GM12878 (cell line): ENCODE results near the gene XPNPEP2. TPM values are rescaled to one million over a fixed set of nuclear protein-coding genes. Genes with fewer than 3 reads are reported as not detected.

Experiments
- ATAC-seq: fragments of 200-7000 bp; cut with Tn5 transposase; 3 replicates; pipeline ENCODE4 v1.9.1; 2020; ENCODE audit warnings: mild to moderate bottlenecking, moderate library complexity
- BruUV-seq: library from RNA; stranded (reverse); fragments of 400-500 nt; replicated peaks from 2 replicates; lab custom pipeline; 2021; lab: Mats Ljungman, UMichigan
- CTCF ChIA-PET: fragments of 300-600 bp; sonication (Branson Sonifier 250); formaldehyde crosslinking; extraction: SDS; loops from one replicate; lab custom pipeline; 2021; ENCODE audit warnings: inconsistent platforms; lab: Yijun Ruan, JAX
- POLR2A ChIA-PET: fragments of 350-600 bp; formaldehyde crosslinking; extraction: SDS; loops from one replicate; lab custom pipeline; 2021; ENCODE audit warnings: inconsistent platforms; lab: Charles Lee
- RAD21 ChIA-PET: fragments of 300-600 bp; sonication (Branson Sonifier 250); formaldehyde crosslinking; loops from one replicate; lab custom pipeline; 2023; ENCODE audit warnings: antibody characterized with exemption; ENCODE audit not compliant: unreplicated experiment; lab: Charles Lee
- SMC1A ChIA-PET: fragments of 300-600 bp; sonication (Branson Sonifier 250); formaldehyde crosslinking; loops from one replicate; lab custom pipeline; 2023; ENCODE audit not compliant: unreplicated experiment, uncharacterized antibody; lab: Charles Lee
- DNase-seq: peaks from one replicate; pipeline ENCODE4 v3.0.0-alpha.2; 2011; ENCODE audit warnings: low read depth, low spot score
- FAIRE-seq: peaks from 3 replicates; lab custom pipeline; 2011; peaks lifted over from hg19 to GRCh38; lab: Jason Lieb, UNC
- H2AFZ ChIP-seq: 2 replicates; pipeline ENCODE4 v1.6.0; 2011; ENCODE audit warnings: low read depth, low read length, control low read depth; ENCODE audit not compliant: control insufficient read depth
- H3K27ac ChIP-seq: 2 replicates; pipeline ENCODE4 v1.5.1; 2011; ENCODE audit warnings: control low read depth; ENCODE audit not compliant: control insufficient read depth, insufficient read depth
- H3K27me3 ChIP-seq, 2 experiments: replicated peaks in 1 of 2; 2 replicates each; pipeline versions ENCODE4 v1.6.0 to v1.6.1; 2011; ENCODE audit warnings: low read length in 1 of 2; ENCODE audit not compliant: control insufficient read depth in 2 of 2, insufficient read depth in 2 of 2
- H3K36me3 ChIP-seq, 2 experiments: 2 replicates each; pipeline ENCODE4 v1.5.1; 2011; ENCODE audit warnings: low read length in 1 of 2; ENCODE audit not compliant: control insufficient read depth in 2 of 2, insufficient read depth in 2 of 2
- H3K4me1 ChIP-seq: 2 replicates; pipeline ENCODE4 v1.6.1; 2011; ENCODE audit warnings: mild to moderate bottlenecking, low read length, moderate library complexity, mixed read lengths; ENCODE audit not compliant: control insufficient read depth, insufficient read depth
- H3K4me2 ChIP-seq: 2 replicates; pipeline ENCODE4 v1.6.0; 2011; ENCODE audit warnings: control low read depth; ENCODE audit not compliant: control insufficient read depth, insufficient read depth
- H3K4me3 ChIP-seq: fragments of 200-600 bp; sonication (generic); 2 replicates; pipeline ENCODE4 v1.5.1; 2016
- H3K79me2 ChIP-seq: 2 replicates; pipeline ENCODE4 v1.6.0; 2011; ENCODE audit warnings: low read length; ENCODE audit not compliant: control insufficient read depth, insufficient read depth
- H3K9ac ChIP-seq: 2 replicates; pipeline ENCODE4 v1.8.0; 2011; ENCODE audit warnings: low read length, control low read depth, mixed read lengths; ENCODE audit not compliant: control insufficient read depth, insufficient read depth
- H3K9me3 ChIP-seq: replicated peaks from 3 replicates; pipeline ENCODE4 v1.5.1; 2011; ENCODE audit warnings: mild to moderate bottlenecking, low read length; ENCODE audit not compliant: control insufficient read depth, insufficient read depth
- H4K20me1 ChIP-seq: 2 replicates; pipeline ENCODE4 v1.6.0; 2011; ENCODE audit not compliant: control insufficient read depth, insufficient read depth
- ASH2L ChIP-seq: fragments of 300-600, 200-600 bp; sonication (generic); IDR thresholded peaks from 2 replicates; pipeline ENCODE4 v1.6.1; 2017; ENCODE audit warnings: low read depth, mild to moderate bottlenecking, borderline replicate concordance
- BHLHE40 ChIP-seq, 2 experiments: fragments of 450-650 bp in 1 of 2; IDR thresholded peaks; 2 replicates each; pipeline ENCODE4 v1.6.1; 2011 to 2017; ENCODE audit warnings: low read depth in 2 of 2, borderline replicate concordance in 1 of 2, improper control_type of control experiment in 1 of 2, low read length in 1 of 2, mild to moderate bottlenecking in 1 of 2
- BMI1 ChIP-seq: fragments of 450-650 bp; IDR thresholded peaks from 2 replicates; pipeline ENCODE4 v1.6.1; 2016; ENCODE audit warnings: mild to moderate bottlenecking, moderate library complexity, borderline replicate concordance
- CHD1 ChIP-seq: IDR thresholded peaks from 2 replicates; pipeline ENCODE4 v1.6.1; 2012; ENCODE audit warnings: low read depth, low read length, improper control_type of control experiment
- CHD2 ChIP-seq: IDR thresholded peaks from 2 replicates; pipeline ENCODE4 v1.6.1; 2011; ENCODE audit warnings: low read depth, low read length, improper control_type of control experiment, borderline replicate concordance
- CREM ChIP-seq: IDR thresholded peaks from 2 replicates; pipeline ENCODE4 v1.6.1; 2014; ENCODE audit warnings: antibody characterized with exemption, low read depth
- IKZF1 ChIP-seq: fragments of 450-650 bp; conservative IDR thresholded peaks from 2 replicates; pipeline ENCODE4 v1.6.1; 2017; ENCODE audit warnings: antibody characterized with exemption, mild to moderate bottlenecking
- MTA3 ChIP-seq: IDR thresholded peaks from 2 replicates; pipeline ENCODE4 v1.6.1; 2012; ENCODE audit warnings: low read length, inconsistent platforms, borderline replicate concordance
- NFXL1 ChIP-seq: fragments of 450-650 bp; IDR thresholded peaks from 2 replicates; pipeline ENCODE4 v1.6.1; 2017; ENCODE audit warnings: antibody characterized with exemption, mild to moderate bottlenecking, borderline replicate concordance
- PAX5 ChIP-seq: IDR thresholded peaks from 2 replicates; pipeline ENCODE4 v1.6.1; 2011; ENCODE audit warnings: low read depth, low read length, borderline replicate concordance
- RAD21 ChIP-seq: IDR thresholded peaks from 2 replicates; pipeline ENCODE4 v1.6.1; 2011; ENCODE audit warnings: mild to moderate bottlenecking, low read depth, low read length, moderate library complexity; ENCODE audit not compliant: insufficient read depth
- RUNX3 ChIP-seq: IDR thresholded peaks from 2 replicates; pipeline ENCODE4 v1.6.1; 2012; ENCODE audit warnings: low read length, inconsistent platforms
- TAF1 ChIP-seq: IDR thresholded peaks from 2 replicates; pipeline ENCODE4 v1.6.1; 2011; ENCODE audit warnings: mild to moderate bottlenecking, low read depth, low read length, borderline replicate concordance
- TARDBP ChIP-seq: IDR thresholded peaks from 2 replicates; pipeline ENCODE4 v1.6.1; 2016; ENCODE audit warnings: borderline replicate concordance
- TCF3 ChIP-seq: IDR thresholded peaks from 2 replicates; pipeline ENCODE4 v1.6.1; 2012; ENCODE audit warnings: low read depth, mild to moderate bottlenecking, low read length, borderline replicate concordance; ENCODE audit not compliant: insufficient read depth
- ZNF622 ChIP-seq: fragments of 450-650 bp; IDR thresholded peaks from 2 replicates; pipeline ENCODE4 v1.6.1; 2017; ENCODE audit warnings: mild to moderate bottlenecking, inconsistent platforms
- ZZZ3 ChIP-seq: IDR thresholded peaks from 2 replicates; pipeline ENCODE4 v1.6.1; 2011; ENCODE audit warnings: low read depth; ENCODE audit not compliant: control insufficient read depth, insufficient read length
- WGBS: methylation state at CpG from one replicate; pipeline ENCODE4 v1.1.6; 2016; ENCODE audit warnings: low lambda C conversion rate; ENCODE audit not compliant: insufficient replicate concordance, insufficient coverage; ENCODE audit errors: missing lambda C conversion rate; 5-methylcytosine and 5-hydroxymethylcytosine counted together
- in situ Hi-C: fragments of 300-500 bp; cut with MboI; formaldehyde crosslinking; loops from 9 replicates; pipeline ENCODE4 v1.14.3; 2018; ENCODE audit warnings: mixed read lengths
- intact Hi-C: fragments of 100-400 bp; cut with micrococcal nuclease; formaldehyde crosslinking; loops from one replicate; pipeline ENCODE4 v1.14.2; 2022; ENCODE audit not compliant: unreplicated experiment
- polyA plus RNA-seq, 11 experiments: library from polyadenylated mRNA; depleted of rRNA in 4 of 11; unstranded in 6 of 11; stranded (reverse) in 5 of 11; fragments of >200 nt; fragmentation: Nextera tagmentation in 4 of 11; fragmentation: Illumina TruSeq in 1 of 11; extraction: Ambion mirVana in 4 of 11; extraction: Trizol in 1 of 11; gene quantifications; 1 replicate in 1 of 11; 2 replicates in 10 of 11; pipeline versions ENCODE4 v1.2.1 to v1.2.3, GENCODE V29; 2011 to 2016; ENCODE audit warnings: inconsistent platforms in 2 of 11, missing spikeins in 2 of 11, low read depth in 1 of 11
- total RNA-seq, 4 experiments: library from RNA; depleted of rRNA in 3 of 4; stranded (reverse); fragments of >200 nt in 3 of 4; fragmentation: Illumina TruSeq in 1 of 4; extraction: Trizol in 1 of 4; gene quantifications; 2 replicates each; pipeline versions ENCODE4 v1.2.1 to v1.2.3, GENCODE V29; 2013 to 2021
- TF ChIP-seq, protein P1 (sequence below): fragments of 450-650 bp; IDR thresholded peaks from 2 replicates; pipeline ENCODE4 v1.6.1; 2016; ENCODE audit warnings: mild to moderate bottlenecking
- TF ChIP-seq, protein P2 (sequence below): fragments of 450-650 bp; IDR thresholded peaks from 2 replicates; pipeline ENCODE4 v1.6.1; 2017; ENCODE audit warnings: mild to moderate bottlenecking, moderate library complexity

XPNPEP2 gene
- total and polyA plus RNA-seq, 10 of the 15 experiments (the other 5 are each of a cell fraction or from before 2014, with no cell fraction given) = 0.04 to 0.37 (median 0.15) TPM

DNA sequence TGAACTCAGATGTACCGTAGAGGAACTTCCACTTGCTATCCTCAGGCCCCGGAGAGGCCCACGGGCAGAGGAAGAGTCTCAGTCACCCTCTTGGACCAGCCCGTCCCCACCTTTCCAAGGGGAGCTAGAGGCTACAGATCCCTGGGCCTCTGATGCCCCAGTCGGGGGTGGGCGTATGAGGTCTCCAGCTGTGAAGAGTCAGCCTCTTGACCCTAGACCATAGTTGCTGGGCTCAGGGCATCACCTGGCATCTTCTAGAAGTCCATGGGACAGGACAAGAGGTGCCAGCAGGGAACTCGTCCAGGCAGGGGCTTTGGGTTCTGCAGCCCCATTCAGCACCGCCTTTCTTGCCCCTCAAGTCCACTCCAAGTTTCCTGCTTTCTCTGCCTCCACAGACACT lies 52.6 kb downstream of the XPNPEP2 start:
- no TSS peak for BruUV-seq
- H3K27ac ChIP-seq = no peak overlapping the region
- no peak overlapping the region for H2AFZ ChIP-seq
- DNase-seq = no peak
- intact Hi-C loops = no loop called here
- no peaks in the 10 kb centered on the region for H4K20me1 ChIP-seq
- RAD21 ChIA-PET = no interaction called here
- peaks cover 26 to 40% of the 10 kb centered on the region in 2 experiments for H3K36me3 ChIP-seq
- H3K9ac ChIP-seq = no peak overlapping the region
- H3K9me3 ChIP-seq = no peaks in the 10 kb centered on the region
- no peaks in the 10 kb centered on the region for H3K4me1 ChIP-seq
- SMC1A ChIA-PET = no interaction called here
- H3K79me2 ChIP-seq = peaks cover 12% of the 10 kb centered on the region
- TF ChIP-seq TCF3 (no peak), ASH2L (no peak), TAF1 (no peak), RAD21 (no peak), CHD1 (no peak), BHLHE40 (IDR thresholded peaks at IDR 0.05; ENCODE audit: borderline replicate concordance in 1 of 2, low read depth in 2 of 2, low read length in 1 of 2) (no peak), MTA3 (no peak), BMI1 (no peak), RUNX3 (no peak), ZZZ3 (no peak), TARDBP (no peak), CREM (no peak), PAX5 (no peak), IKZF1 (no peak), ZNF622 (no peak), CHD2 (no peak), NFXL1 (no peak)
- TF ChIP-seq, protein P1, sequence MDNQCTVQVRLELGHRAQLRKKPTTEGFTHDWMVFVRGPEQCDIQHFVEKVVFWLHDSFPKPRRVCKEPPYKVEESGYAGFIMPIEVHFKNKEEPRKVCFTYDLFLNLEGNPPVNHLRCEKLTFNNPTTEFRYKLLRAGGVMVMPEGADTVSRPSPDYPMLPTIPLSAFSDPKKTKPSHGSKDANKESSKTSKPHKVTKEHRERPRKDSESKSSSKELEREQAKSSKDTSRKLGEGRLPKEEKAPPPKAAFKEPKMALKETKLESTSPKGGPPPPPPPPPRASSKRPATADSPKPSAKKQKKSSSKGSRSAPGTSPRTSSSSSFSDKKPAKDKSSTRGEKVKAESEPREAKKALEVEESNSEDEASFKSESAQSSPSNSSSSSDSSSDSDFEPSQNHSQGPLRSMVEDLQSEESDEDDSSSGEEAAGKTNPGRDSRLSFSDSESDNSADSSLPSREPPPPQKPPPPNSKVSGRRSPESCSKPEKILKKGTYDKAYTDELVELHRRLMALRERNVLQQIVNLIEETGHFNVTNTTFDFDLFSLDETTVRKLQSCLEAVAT = no peak
- TF ChIP-seq, protein P2, sequence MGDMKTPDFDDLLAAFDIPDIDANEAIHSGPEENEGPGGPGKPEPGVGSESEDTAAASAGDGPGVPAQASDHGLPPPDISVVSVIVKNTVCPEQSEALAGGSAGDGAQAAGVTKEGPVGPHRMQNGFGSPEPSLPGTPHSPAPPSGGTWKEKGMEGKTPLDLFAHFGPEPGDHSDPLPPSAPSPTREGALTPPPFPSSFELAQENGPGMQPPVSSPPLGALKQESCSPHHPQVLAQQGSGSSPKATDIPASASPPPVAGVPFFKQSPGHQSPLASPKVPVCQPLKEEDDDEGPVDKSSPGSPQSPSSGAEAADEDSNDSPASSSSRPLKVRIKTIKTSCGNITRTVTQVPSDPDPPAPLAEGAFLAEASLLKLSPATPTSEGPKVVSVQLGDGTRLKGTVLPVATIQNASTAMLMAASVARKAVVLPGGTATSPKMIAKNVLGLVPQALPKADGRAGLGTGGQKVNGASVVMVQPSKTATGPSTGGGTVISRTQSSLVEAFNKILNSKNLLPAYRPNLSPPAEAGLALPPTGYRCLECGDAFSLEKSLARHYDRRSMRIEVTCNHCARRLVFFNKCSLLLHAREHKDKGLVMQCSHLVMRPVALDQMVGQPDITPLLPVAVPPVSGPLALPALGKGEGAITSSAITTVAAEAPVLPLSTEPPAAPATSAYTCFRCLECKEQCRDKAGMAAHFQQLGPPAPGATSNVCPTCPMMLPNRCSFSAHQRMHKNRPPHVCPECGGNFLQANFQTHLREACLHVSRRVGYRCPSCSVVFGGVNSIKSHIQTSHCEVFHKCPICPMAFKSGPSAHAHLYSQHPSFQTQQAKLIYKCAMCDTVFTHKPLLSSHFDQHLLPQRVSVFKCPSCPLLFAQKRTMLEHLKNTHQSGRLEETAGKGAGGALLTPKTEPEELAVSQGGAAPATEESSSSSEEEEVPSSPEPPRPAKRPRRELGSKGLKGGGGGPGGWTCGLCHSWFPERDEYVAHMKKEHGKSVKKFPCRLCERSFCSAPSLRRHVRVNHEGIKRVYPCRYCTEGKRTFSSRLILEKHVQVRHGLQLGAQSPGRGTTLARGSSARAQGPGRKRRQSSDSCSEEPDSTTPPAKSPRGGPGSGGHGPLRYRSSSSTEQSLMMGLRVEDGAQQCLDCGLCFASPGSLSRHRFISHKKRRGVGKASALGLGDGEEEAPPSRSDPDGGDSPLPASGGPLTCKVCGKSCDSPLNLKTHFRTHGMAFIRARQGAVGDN = no peak
- no peak overlapping the region for H3K4me3 ChIP-seq
- 55% methylated on average over 8 of the region's 8 CpGs for WGBS
- FAIRE-seq = no peak
- POLR2A ChIA-PET = no interaction called here
- CTCF ChIA-PET = interaction anchor here (0.6 to 1.6 kb wide), 2 partner anchors 10 to 16 kb away, joined by 3 read pairs; no protein-coding TSS in a partner anchor
- H3K27me3 ChIP-seq = no peaks in the 10 kb centered on the region
- no peak overlapping the region for H3K4me2 ChIP-seq
- ATAC-seq = no peak
- in situ Hi-C loops = no loop called here
